Breast epithelium (tissue), 4 donors: ENCODE measurements around the gene RFC2. TPM values are rescaled to one million over a fixed set of nuclear protein-coding genes. Genes with fewer than 3 reads are reported as not detected.

Source experiments
- DNase-seq, 2 donors: peaks; one replicate each; pipeline ENCODE4 v3.0.0-alpha.2; 2019; ENCODE audit warnings: low spot score in 2 of 2
- H3K27ac ChIP-seq, 2 donors: fragments of 200-600 bp; sonication (generic) in 1 of 2; one replicate each; pipeline ENCODE4 v1.5.1; 2016 to 2019; ENCODE audit warnings: mild to moderate bottlenecking in 1 of 2
- H3K27me3 ChIP-seq, 2 donors: fragments of 200-600 bp; sonication (generic) in 1 of 2; one replicate each; pipeline versions ENCODE4 v1.5.1 to v1.6.0; 2017 to 2019; ENCODE audit warnings: control low read depth in 1 of 2, mild to moderate bottlenecking in 1 of 2
- H3K36me3 ChIP-seq: fragments of 200-600 bp; one replicate; pipeline ENCODE4 v1.5.1; 2019
- H3K4me1 ChIP-seq, 2 donors: fragments of 200-600 bp; sonication (generic); one replicate each; pipeline ENCODE4 v1.5.1; 2016 to 2019; ENCODE audit warnings: control low read depth in 1 of 2
- H3K4me3 ChIP-seq, 3 donors: fragments of 200-600 bp; sonication (generic); 1 replicate in 2 of 3; 2 replicates in 1 of 3; pipeline ENCODE4 v1.5.1; 2016 to 2019; ENCODE audit warnings: mild to moderate bottlenecking in 3 of 3, moderate library complexity in 2 of 3
- H3K9me3 ChIP-seq, 2 donors: fragments of 200-600 bp; sonication (generic) in 1 of 2; one replicate each; pipeline ENCODE4 v1.5.1; 2016 to 2019; ENCODE audit warnings: control low read depth in 1 of 2
- CTCF ChIP-seq, 3 donors: fragments of 450-650 bp; IDR thresholded peaks; one replicate each; pipeline ENCODE4 v1.5.1; 2016 to 2017; ENCODE audit warnings: antibody characterized with exemption in 3 of 3, mild to moderate bottlenecking in 3 of 3, moderate library complexity in 3 of 3
- POLR2A ChIP-seq: fragments of 450-650 bp; IDR thresholded peaks from one replicate; pipeline ENCODE4 v1.6.1; 2016; ENCODE audit warnings: antibody characterized with exemption, mild to moderate bottlenecking, moderate library complexity
- POLR2AphosphoS5 ChIP-seq, 3 donors: sonication (generic); formaldehyde crosslinking; IDR thresholded peaks; one replicate each; pipeline ENCODE4 v1.6.1; 2017; ENCODE audit warnings: antibody characterized with exemption in 3 of 3
- intact Hi-C: fragments of 100-400 bp; cut with DNase I; formaldehyde crosslinking; loops from one replicate; pipeline ENCODE4 v1.15.1; 2023; ENCODE audit warnings: low total_unique reads
- total RNA-seq, 3 donors: library from RNA; depleted of rRNA; stranded (reverse); fragments of >200 nt; gene quantifications; one replicate each; pipeline ENCODE4 v1.1.0, GENCODE V29; 2016

RFC2 gene
- total RNA-seq, 3 donors from 2014 or later: 15.4 to 25.6 (median 17.1) TPM

- intact Hi-C loops: no loop called here
- H3K27me3 ChIP-seq: no peaks in the 10 kb centered on the region
- no peaks in the 10 kb centered on the region for H3K4me1 ChIP-seq
- TF ChIP-seq POLR2AphosphoS5 (IDR thresholded peaks at IDR 0.05): no peak
- no peak for TF ChIP-seq CTCF (IDR thresholded peaks at IDR 0.05)
- no peak for TF ChIP-seq POLR2A
- no peak overlapping the region for H3K4me3 ChIP-seq
- H3K9me3 ChIP-seq: no peaks in the 10 kb centered on the region
- no peak overlapping the region for H3K27ac ChIP-seq
- DNase-seq: no peak
- no peaks in the 10 kb centered on the region for H3K36me3 ChIP-seq
Observed at GRCh38 chr7:74219416-74219815, 34.8 kb downstream of the RFC2 start.

- Histone ChIP-seq H3K4me1 (no peaks in the 10 kb centered on the region), H3K27ac (no peak overlapping the region), H3K9me3 (no peaks in the 10 kb centered on the region), H3K27me3 (no peaks in the 10 kb centered on the region), H3K36me3 (no peaks in the 10 kb centered on the region), H3K4me3 (no peak overlapping the region)
- intact Hi-C loops: no loop called here
- TF ChIP-seq POLR2A: no peak
- no peak for TF ChIP-seq POLR2AphosphoS5 (IDR thresholded peaks at IDR 0.05)
- TF ChIP-seq CTCF (IDR thresholded peaks at IDR 0.05): no peak
- DNase-seq: no peak
Observed at GRCh38 chr7:74218343-74218698, 35.9 kb downstream of the RFC2 start.

GRCh38 chr7:74217455-74218342 lies 36.5 kb downstream of the RFC2 start:
- H3K27me3 ChIP-seq: no peaks in the 10 kb centered on the region
- no peaks in the 10 kb centered on the region for H3K36me3 ChIP-seq
- no peaks in the 10 kb centered on the region for H3K9me3 ChIP-seq
- intact Hi-C loops: no loop called here
- H3K27ac ChIP-seq: no peak overlapping the region
- no peak for DNase-seq
- H3K4me1 ChIP-seq: no peaks in the 10 kb centered on the region
- no peak overlapping the region for H3K4me3 ChIP-seq
- TF ChIP-seq CTCF (IDR thresholded peaks at IDR 0.05) (no peak), POLR2AphosphoS5 (IDR thresholded peaks at IDR 0.05) (no peak), POLR2A (no peak)

- Histone ChIP-seq H3K27ac (no peak overlapping the region), H3K27me3 (no peaks in the 10 kb centered on the region), H3K36me3 (no peaks in the 10 kb centered on the region), H3K4me1 (no peaks in the 10 kb centered on the region), H3K4me3 (no peak overlapping the region), H3K9me3 (no peaks in the 10 kb centered on the region)
- no peak for TF ChIP-seq POLR2A
- intact Hi-C loops: no loop called here
- no peak for DNase-seq
Observed at GRCh38 chr7:74216361-74216761, 37.8 kb downstream of the RFC2 start.

- DNase-seq: no peak
- H3K27me3 ChIP-seq: no peaks in the 10 kb centered on the region
- intact Hi-C loops: no loop called here
- TF ChIP-seq POLR2A (no peak), POLR2AphosphoS5 (IDR thresholded peaks at IDR 0.05) (no peak), CTCF (IDR thresholded peaks at IDR 0.05) (no peak)
- H3K4me3 ChIP-seq: no peak overlapping the region
- H3K4me1 ChIP-seq: no peaks in the 10 kb centered on the region
- no peaks in the 10 kb centered on the region for H3K9me3 ChIP-seq
- no peaks in the 10 kb centered on the region for H3K36me3 ChIP-seq
- H3K27ac ChIP-seq: no peak overlapping the region
Observed at GRCh38 chr7:74215921-74216320, 38.3 kb downstream of the RFC2 start.
